Activated CD8-positive, alpha-beta memory T cell treated with anti-CD3 and anti-CD28 coated beads for 36 hours (primary cell): Measurements from ENCODE around the gene PROB1. TPM values are rescaled to one million over a fixed set of nuclear protein-coding genes. Genes with fewer than 3 reads are reported as not detected.

ENCODE experiments used
- total RNA-seq, 2 experiments: library from RNA; stranded (reverse); gene quantifications; one replicate each; pipeline ENCODE4 v1.2.3, GENCODE V29; 2021

PROB1 gene
- total RNA-seq, 2 experiments from 2014 or later, result 8.2 to 8.9 TPM

Other genes starting within 250 kb of the PROB1 start
- 10 to 100 TPM; 26.3 to 27.2 TPM for gene SIL1, start 196.7 kb downstream of the PROB1 start, total RNA-seq
- 100 to 1,000 TPM; 170 to 210 TPM for gene MATR3, start 101.4 kb downstream of the PROB1 start, total RNA-seq
- gene PAIP2, start 53.2 kb downstream of the PROB1 start, total RNA-seq, result 10 to 100 TPM; 83.6 to 84.1 TPM
- gene SLC23A1, start 11.8 kb downstream of the PROB1 start, total RNA-seq, result under 1 TPM; 0.40 to 0.65 TPM
- 10 to 100 TPM; 16.0 to 20.2 TPM for gene MZB1, start 5.2 kb downstream of the PROB1 start, total RNA-seq
- gene SPATA24, start 9.0 kb upstream of the PROB1 start, total RNA-seq, result 1 to 10 TPM; 2.4 to 2.9 TPM
- gene DNAJC18, start 44.4 kb upstream of the PROB1 start, total RNA-seq, result 10 to 100 TPM; 26.3 to 26.7 TPM
- 1 to 10 TPM in 1 of 2 experiments, under 1 TPM in 1; 0.55 to 1.2 TPM for gene ECSCR, start 67.6 kb upstream of the PROB1 start, total RNA-seq
- gene SMIM33, start 75.9 kb upstream of the PROB1 start, total RNA-seq, result under 1 TPM; 0.08 to 0.10 TPM
- gene STING1, start 87.7 kb upstream of the PROB1 start, total RNA-seq, result 100 to 1,000 TPM; 107 to 114 TPM
- 100 to 1,000 TPM; 264 to 283 TPM for gene UBE2D2, start 166.2 kb upstream of the PROB1 start, total RNA-seq